ENCODE measurements around the gene PRDX2.

- TF ChIP-seq CTCF (conservative IDR thresholded peaks at IDR 0.05; ENCODE audit: low read length) (no peak), EZH2phosphoT487 (IDR thresholded peaks at IDR 0.05; ENCODE audit: borderline replicate concordance, low read depth, low read length) (no peak)
Observed at GRCh38 chr19:12836529-12836863, 34.9 kb upstream of the PRDX2 start.
